GM12801 (cell line): Measurements from ENCODE around the gene GALNT16.

ENCODE experiments used
- TF ChIP-seq, protein P1 (sequence below): IDR thresholded peaks from one replicate; pipeline ENCODE4 v1.5.1; 2011; ENCODE audit warnings: control low read depth; ENCODE audit not compliant: insufficient read length; ENCODE audit errors: extremely low read depth

The GALNT16 gene

GRCh38 chr14:69373104-69373503, 113.1 kb downstream of the GALNT16 start:
- TF ChIP-seq, protein P1, sequence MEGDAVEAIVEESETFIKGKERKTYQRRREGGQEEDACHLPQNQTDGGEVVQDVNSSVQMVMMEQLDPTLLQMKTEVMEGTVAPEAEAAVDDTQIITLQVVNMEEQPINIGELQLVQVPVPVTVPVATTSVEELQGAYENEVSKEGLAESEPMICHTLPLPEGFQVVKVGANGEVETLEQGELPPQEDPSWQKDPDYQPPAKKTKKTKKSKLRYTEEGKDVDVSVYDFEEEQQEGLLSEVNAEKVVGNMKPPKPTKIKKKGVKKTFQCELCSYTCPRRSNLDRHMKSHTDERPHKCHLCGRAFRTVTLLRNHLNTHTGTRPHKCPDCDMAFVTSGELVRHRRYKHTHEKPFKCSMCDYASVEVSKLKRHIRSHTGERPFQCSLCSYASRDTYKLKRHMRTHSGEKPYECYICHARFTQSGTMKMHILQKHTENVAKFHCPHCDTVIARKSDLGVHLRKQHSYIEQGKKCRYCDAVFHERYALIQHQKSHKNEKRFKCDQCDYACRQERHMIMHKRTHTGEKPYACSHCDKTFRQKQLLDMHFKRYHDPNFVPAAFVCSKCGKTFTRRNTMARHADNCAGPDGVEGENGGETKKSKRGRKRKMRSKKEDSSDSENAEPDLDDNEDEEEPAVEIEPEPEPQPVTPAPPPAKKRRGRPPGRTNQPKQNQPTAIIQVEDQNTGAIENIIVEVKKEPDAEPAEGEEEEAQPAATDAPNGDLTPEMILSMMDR, result no peak

DNA sequence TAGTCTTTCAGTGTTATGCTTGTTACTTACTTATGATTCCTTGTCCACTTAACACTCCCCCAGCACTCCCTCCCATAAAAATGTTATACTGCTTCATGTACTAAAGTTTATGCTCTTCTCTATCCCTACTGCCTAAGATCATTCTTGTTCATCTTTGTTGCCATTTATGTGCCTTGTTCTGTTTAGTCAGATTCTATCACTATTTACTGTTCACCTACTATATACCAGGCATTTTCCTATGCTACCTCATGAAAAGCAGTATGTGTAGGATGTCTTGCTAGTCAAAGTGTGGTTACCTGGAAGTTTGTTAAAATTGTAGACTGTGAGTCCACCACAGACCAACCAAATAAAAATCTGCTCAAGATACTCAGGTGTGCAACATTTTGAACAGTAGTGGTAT, 114.3 kb downstream of the GALNT16 start:
- TF ChIP-seq, protein P1, result no peak

- TF ChIP-seq, protein P1, result no peak
These were observed 115.2 kb downstream of the GALNT16 start for GRCh38 chr14:69375182-69375581.

GRCh38 chr14:69375722-69376121, 115.8 kb downstream of the GALNT16 start:
- TF ChIP-seq, protein P1, result no peak

DNA sequence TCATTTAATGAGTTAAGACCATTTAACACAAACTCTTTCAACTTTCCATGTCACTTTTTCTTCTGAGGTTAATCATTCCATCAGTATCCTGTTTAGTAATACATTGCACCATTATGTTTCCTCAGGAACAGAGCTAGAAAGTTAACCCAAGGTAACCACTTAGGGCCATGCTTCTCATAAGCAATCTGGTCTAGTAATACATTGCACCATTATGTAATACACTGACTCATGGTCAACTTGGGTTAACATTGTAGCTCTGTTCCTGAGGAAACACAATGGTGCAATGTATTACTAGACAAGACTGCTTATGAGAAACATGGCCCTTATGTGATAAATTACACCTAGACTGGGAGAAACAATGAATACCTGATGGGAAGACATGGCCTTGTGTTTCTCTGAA, 116.5 kb downstream of the GALNT16 start:
- TF ChIP-seq, protein P1, result no peak

DNA sequence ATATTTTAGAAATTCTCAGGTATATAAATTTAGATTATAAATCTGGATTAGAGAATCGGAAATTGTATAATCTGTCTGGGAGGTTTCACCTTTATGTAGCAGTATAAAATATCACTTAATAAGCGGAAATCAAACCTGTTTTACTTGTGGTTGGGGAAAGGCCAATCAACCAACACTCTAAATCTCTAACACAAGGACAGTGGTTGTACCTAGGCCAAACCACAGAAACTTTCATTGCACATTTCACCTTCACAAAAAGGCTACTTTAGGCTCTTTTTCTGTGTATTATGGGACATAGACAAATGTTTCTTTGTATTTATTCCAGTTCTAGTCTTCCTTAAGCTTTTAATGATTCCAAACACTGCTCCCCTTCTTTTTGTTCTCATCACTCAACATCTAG, 118.3 kb downstream of the GALNT16 start:
- TF ChIP-seq, protein P1, result no peak

- TF ChIP-seq, protein P1, result no peak
These were observed 127.4 kb downstream of the GALNT16 start for GRCh38 chr14:69387311-69387710.

- TF ChIP-seq, protein P1, result no peak
These were observed 132.5 kb downstream of the GALNT16 start for GRCh38 chr14:69392481-69392880.
